ENCODE measurements around the gene SLC11A2. TPM values are rescaled to one million over a fixed set of nuclear protein-coding genes. Genes with fewer than 3 reads are reported as not detected.

SLC11A2 gene
- total and polyA plus RNA-seq, 2 of the 8 experiments (the other 6 are each of a cell fraction or from before 2014, with no cell fraction given): 55.0 to 61.5 TPM

DNA sequence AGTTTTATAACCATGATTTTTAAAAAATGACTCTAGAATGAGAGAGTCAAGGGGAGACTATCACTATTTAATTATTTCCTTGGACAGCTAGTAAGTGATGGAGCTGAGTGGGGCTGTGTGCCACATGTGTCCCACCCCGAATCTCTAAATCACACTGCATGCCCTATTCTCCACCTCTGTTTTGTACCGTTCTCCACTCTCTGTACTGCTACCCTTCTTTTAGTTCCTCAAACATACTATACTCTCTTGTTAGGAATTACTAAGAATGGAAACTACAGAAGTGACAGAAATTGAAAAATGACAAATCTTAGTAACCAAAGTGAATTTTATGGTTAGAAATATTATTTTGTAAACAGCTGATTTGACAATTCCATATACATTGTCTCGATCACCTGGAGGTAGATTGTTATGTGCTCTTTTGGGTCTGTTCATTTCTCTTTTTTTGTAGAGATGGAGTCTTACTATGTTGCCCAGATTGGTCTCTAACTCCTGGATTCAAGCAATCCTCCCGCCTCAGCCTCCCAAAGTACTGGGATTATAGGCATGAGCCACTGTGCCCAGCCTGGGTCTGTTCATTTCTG, 35.9 kb downstream of the SLC11A2 start:
- Histone ChIP-seq H3K9ac (replicated peaks in 1 of 4; ENCODE audit: extremely low read depth in 1 of 4, low read depth in 3 of 4, low read length in 3 of 4) (no peak overlapping the region), H3K18ac (ENCODE audit: extremely low read depth, low read length) (no peak overlapping the region), H3K23ac (ENCODE audit: insufficient read length) (no peak overlapping the region), H3K79me1 (ENCODE audit: low read depth, low read length) (no peaks in the 10 kb centered on the region), H3K36me3 (ENCODE audit: control insufficient read depth in 2 of 4, insufficient read depth in 4 of 4, low read length in 3 of 4) (peaks cover 13 to 54% (median 32%) of the 10 kb centered on the region in 4 experiments), H3K4ac (replicated peaks; ENCODE audit: insufficient read length, low read depth, low read length) (no peak overlapping the region), H4K5ac (ENCODE audit: insufficient read length, low read depth, low read length) (no peak overlapping the region), H2BK20ac (ENCODE audit: low read length) (no peak overlapping the region), H2BK15ac (ENCODE audit: low read length) (no peak overlapping the region), H3K4me2 (ENCODE audit: insufficient read depth in 1 of 2, low read depth in 2 of 2, low read length in 2 of 2) (no peak overlapping the region), H4K20me1 (replicated peaks in 1 of 2; ENCODE audit: control insufficient read depth in 1 of 2, insufficient read depth in 2 of 2, low read length in 2 of 2) (peaks cover 0 to 2% of the 10 kb centered on the region in 2 experiments), H3K14ac (ENCODE audit: insufficient read length) (no peak overlapping the region), H3K4me3 (ENCODE audit: extremely low read depth in 1 of 4, insufficient read depth in 2 of 4, low read depth in 3 of 4, low read length in 4 of 4) (no peak overlapping the region), H3K27me3 (replicated peaks in 1 of 4; ENCODE audit: control insufficient read depth in 3 of 4, extremely low read depth in 1 of 4, insufficient read depth in 3 of 4, low read length in 3 of 4) (no peaks in the 10 kb centered on the region), H3K56ac (replicated peaks; ENCODE audit: insufficient read length, low read depth, low read length) (no peak overlapping the region), H2BK5ac (ENCODE audit: low read depth, low read length) (no peak overlapping the region), H3K23me2 (ENCODE audit: low read depth, low read length) (no peaks in the 10 kb centered on the region), H2AK5ac (ENCODE audit: low read depth, low read length) (no peak overlapping the region), H3K79me2 (ENCODE audit: control insufficient read depth in 1 of 2, insufficient read depth in 2 of 2, low read length in 2 of 2) (no peaks in the 10 kb centered on the region), H2AFZ (ENCODE audit: low read length) (no peak overlapping the region), H3K9me3 (ENCODE audit: insufficient read depth in 2 of 2, low read depth in 1 of 2, low read length in 1 of 2) (no peaks in the 10 kb centered on the region), H3K27ac (ENCODE audit: low read depth, low read length) (no peak overlapping the region), H2BK120ac (replicated peaks; ENCODE audit: low read depth, low read length) (no peak overlapping the region), H4K8ac (ENCODE audit: extremely low read depth, insufficient read depth, low read length) (no peak overlapping the region), H4K91ac (replicated peaks; ENCODE audit: insufficient read length, low read length) (no peak overlapping the region), H2BK12ac (ENCODE audit: low read depth, low read length) (no peak overlapping the region), H3K4me1 (replicated peaks in 1 of 4; ENCODE audit: control insufficient read depth in 3 of 4, insufficient read depth in 4 of 4, low read length in 3 of 4) (no peaks in the 10 kb centered on the region; a peak in 1 of 7 replicates)
- WGBS, 2 experiments (ENCODE audit: extremely low coverage in 1 of 2, insufficient coverage in 1 of 2, insufficient read length in 1 of 2, insufficient replicate concordance in 2 of 2, low coverage in 1 of 2, low lambda C conversion rate in 2 of 2, missing lambda C conversion rate in 1 of 2): 85% methylated on average over 4 of the region's 4 CpGs; no CpG with 5 or more reads in 1 of the 2 experiments
- TF ChIP-seq, protein P1, sequence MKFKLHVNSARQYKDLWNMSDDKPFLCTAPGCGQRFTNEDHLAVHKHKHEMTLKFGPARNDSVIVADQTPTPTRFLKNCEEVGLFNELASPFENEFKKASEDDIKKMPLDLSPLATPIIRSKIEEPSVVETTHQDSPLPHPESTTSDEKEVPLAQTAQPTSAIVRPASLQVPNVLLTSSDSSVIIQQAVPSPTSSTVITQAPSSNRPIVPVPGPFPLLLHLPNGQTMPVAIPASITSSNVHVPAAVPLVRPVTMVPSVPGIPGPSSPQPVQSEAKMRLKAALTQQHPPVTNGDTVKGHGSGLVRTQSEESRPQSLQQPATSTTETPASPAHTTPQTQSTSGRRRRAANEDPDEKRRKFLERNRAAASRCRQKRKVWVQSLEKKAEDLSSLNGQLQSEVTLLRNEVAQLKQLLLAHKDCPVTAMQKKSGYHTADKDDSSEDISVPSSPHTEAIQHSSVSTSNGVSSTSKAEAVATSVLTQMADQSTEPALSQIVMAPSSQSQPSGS (IDR thresholded peaks at IDR 0.05; ENCODE audit: low read length): no peak
- no peak for TF ChIP-seq RNF2 (IDR thresholded peaks at IDR 0.05; ENCODE audit: borderline replicate concordance, low read depth, low read length, missing control alignments, poor library complexity, severe bottlenecking)
- TF ChIP-seq, protein P2, sequence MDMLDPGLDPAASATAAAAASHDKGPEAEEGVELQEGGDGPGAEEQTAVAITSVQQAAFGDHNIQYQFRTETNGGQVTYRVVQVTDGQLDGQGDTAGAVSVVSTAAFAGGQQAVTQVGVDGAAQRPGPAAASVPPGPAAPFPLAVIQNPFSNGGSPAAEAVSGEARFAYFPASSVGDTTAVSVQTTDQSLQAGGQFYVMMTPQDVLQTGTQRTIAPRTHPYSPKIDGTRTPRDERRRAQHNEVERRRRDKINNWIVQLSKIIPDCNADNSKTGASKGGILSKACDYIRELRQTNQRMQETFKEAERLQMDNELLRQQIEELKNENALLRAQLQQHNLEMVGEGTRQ (IDR thresholded peaks at IDR 0.05; ENCODE audit: low read length): no peak
- TF ChIP-seq POLR2A (IDR thresholded peaks at IDR 0.05; ENCODE audit: control extremely low read depth in 1 of 2, low read depth in 2 of 2, low read length in 2 of 2): no peak
- CTCF ChIA-PET (ENCODE audit: partially characterized antibody): interaction anchor here (0.6 to 7.0 kb wide), 3 partner anchors 76 to 199 kb away, joined by 4 to 89 read pairs (median 5); no protein-coding TSS in a partner anchor
- FAIRE-seq (no peak), DNase-seq (ENCODE audit: low read depth in 1 of 2, low spot score in 2 of 2) (no peak)
- POLR2A ChIA-PET (ENCODE audit: partially characterized antibody): interaction anchor here (0.7 kb wide), 1 partner anchor 35 kb away, joined by 3 read pairs; no protein-coding TSS in a partner anchor

All from H1 (cell line).